GM12878 (cell line): ENCODE measurements around the gene ABR.

Source experiments
- NRF1 ChIP-seq: conservative IDR thresholded peaks from 2 replicates; pipeline ENCODE4 v1.6.1; 2011; ENCODE audit warnings: mild to moderate bottlenecking, low read depth, low read length, improper control_type of control experiment
- SUZ12 ChIP-seq: fragments of 200-600 bp; sonication (generic); IDR thresholded peaks from one replicate; pipeline ENCODE4 v1.6.1; 2018; ENCODE audit warnings: antibody characterized with exemption, mild to moderate bottlenecking; ENCODE audit not compliant: unreplicated experiment

DNA sequence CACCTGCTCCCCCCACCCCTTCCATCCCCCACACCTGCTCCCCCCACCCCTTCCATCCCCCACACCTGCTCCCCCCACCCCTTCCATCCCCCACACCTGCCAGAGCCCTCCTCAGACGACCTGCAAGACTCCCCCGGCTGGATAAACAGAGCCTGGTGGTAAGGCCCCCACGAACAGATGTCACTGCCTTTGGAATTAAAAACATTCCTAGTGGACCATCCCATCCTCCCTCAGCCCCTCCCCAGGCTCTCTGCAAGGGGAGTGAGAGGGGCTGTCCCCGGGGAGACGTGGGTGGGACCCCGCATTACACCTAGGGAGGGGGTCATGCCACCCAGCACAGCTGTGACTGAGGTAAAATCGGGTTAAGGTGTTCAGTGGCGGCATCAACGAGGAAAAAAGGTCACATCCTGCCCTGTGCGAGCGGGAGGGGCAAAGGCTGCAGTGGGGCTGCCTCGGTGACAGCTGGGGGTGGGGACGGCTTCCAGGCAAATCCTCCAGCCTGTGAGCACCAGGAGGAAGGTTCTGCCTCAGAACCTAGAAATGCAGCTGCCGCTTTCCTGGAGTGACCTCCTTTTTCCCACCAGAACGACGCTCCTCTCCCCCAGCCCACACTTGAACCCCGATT, 144.1 kb downstream of the ABR start:
- TF ChIP-seq NRF1 (no peak), SUZ12 (no peak)
